ENCODE results near the gene ELAPOR1. TPM values are rescaled to one million over a fixed set of nuclear protein-coding genes. Genes with fewer than 3 reads are reported as not detected.
A peak's percentile ranks its signal among the peaks of the same experiment; 100 is the strongest.

The ELAPOR1 gene
- total RNA-seq, 2 donors from 2014 or later, result 9.4 to 10.2 TPM

DNA sequence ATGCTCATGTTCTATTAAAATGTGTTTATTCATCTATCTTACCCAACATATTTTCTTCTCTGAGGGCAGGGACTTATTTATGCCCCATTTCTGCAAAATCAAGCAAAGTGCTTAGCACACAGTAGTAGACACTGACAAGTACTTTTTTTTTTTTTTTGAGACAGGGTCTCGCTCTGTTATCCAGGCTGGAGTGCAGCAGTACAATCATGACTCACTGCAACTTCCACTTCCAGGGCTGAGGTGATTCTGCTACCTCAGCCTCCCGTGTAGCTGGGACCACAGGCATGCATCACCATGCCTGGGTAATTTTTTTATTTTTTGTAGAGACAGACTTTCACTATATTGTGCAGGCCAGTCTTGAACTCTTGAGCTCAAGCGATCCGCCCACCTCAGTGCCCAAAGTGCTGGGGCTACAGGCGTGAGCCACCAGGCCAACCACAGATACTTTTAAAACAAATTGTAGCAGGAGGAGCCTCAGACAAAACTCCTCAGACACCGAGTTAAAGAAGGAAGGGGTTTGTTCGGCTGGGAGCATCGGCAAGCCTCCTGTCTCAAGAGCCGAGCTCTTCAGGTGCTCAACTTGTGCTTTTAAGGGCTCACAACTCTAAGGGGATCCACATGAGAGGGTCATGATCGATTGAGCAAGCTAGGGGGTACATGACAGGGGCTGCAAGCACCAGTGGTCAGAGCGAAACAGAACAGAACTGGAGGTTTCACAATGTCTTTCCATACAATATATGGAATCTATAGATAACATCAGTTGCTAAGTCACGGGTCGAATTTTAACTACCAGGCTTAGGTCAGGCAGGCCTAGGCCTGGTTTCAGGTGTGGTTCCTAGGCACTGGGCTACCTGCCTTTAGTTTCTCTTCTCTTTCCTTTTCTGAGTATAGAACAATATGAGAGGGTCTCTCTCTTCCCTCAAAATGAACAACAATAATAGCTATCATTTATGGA is 29.1 kb upstream of the ELAPOR1 start:
- no peak overlapping the region for H3K4me3 Mint-ChIP-seq
- no peaks in the 10 kb centered on the region for H3K27me3 Mint-ChIP-seq (ENCODE audit: low read depth)
- H3K36me3 Mint-ChIP-seq (ENCODE audit: insufficient read depth in 2 of 2), result no peaks in the 10 kb centered on the region
- ATAC-seq (replicated peaks in 1 of 2) (peak; percentile 45 to 60), DNase-seq (no peak)
- H3K9me3 Mint-ChIP-seq, result no peaks in the 10 kb centered on the region
- no peak overlapping the region for H3K27ac Mint-ChIP-seq
- H3K4me1 Mint-ChIP-seq (ENCODE audit: low read depth), result peaks cover 19% of the 10 kb centered on the region

DNA sequence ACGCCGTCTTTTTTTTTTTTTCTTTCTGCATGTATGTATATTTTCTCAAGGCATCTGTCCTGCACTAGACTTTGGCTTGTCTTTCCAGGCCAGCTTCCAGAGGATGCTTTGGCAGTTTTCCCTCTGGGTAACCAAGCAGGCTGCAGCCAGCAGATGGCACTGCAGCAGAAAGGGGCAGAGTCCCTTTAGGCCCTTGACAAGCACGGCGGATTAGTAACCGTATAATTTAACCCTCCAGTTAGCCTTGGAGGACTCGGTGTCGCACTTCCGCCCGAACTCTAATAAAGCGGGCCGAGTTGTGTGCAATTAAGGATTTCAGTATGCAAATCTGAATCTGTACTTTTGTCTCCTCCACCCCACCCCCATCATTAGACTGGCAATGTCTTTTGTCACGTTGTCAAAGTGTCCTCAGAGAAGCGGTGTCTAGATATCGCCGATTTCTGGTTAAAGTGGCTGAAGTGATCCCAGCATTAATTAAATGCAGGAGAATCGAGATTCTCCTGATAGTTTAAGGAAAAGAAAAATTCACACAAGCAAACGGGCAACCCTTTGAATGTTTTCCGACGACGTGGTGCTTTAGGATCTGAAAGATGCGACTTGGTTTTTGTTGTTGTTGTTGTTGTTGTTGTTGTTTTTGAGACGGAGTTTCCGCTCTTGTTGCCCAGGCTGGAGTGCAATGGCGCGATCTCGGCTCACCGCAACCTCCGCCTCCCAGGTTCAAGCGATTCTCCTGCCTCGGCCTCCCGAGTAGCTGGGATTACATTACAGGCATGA is 24.5 kb upstream of the ELAPOR1 start:
- Mint-ChIP-seq H3K36me3 (ENCODE audit: insufficient read depth in 2 of 2) (peaks cover 4 to 6% of the 10 kb centered on the region in 2 donors), H3K27me3 (ENCODE audit: low read depth) (no peaks in the 10 kb centered on the region), H3K27ac (peak overlapping the region; percentile 87), H3K4me3 (peak overlapping the region; percentile 90 to 93), H3K9me3 (no peaks in the 10 kb centered on the region), H3K4me1 (ENCODE audit: low read depth) (peaks cover 44% of the 10 kb centered on the region)
- ATAC-seq (replicated peaks in 1 of 2), result no peak
- peak; percentile 27 to 64 for DNase-seq

DNA sequence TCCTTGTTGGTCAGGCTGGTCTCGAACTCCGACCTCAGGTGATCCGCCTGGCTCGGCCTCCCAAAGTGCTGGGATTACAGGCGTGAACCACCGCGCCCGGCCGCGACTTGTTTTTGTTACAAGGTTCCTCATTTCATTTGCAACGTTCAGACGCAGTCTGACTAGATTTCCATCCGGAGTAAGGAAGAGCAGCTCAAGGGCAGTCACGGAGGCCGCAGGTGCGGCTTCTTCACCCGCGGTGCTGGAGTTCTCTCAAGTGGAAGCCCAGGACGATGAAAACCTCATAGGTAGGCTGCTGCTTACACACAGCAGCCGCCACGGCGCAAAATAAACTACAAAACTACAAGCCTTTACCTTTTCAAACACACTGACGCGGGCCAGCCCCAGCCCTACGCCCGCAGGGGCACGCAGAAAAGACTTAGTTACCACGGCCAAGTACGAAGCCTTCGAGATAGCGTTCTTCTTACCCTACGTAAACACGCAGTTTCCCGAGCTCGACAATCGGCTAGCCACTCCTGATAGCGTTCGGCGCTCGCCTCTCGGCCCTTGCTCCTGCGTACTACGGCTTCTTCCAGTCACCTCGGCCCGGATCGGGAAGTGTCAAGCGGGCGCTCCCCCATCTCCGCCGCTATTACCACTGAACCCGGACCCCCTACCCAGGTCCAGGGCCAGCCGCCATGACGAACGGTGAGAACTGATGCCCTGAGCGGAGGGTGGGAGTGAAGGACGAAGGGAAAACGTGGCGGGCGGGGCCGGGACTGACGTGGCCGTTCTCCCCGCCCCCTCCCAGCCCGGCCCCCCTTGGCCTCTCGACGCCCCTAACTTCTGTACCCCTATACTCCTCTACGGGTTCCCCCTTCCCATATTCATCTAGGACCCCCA is 23.5 kb upstream of the ELAPOR1 start, which contains the start of gene TMEM167B:
TMEM167B (plus strand) TSS at position 569 of the 882 bp plus-strand sequence; CDS start at position 678, 109 bp downstream.
- Mint-ChIP-seq H3K36me3 (ENCODE audit: insufficient read depth in 2 of 2) (peaks cover 6 to 7% of the 10 kb centered on the region in 2 donors), H3K9me3 (no peaks in the 10 kb centered on the region), H3K4me3 (peak within 1 kb of the TSS; percentile 90 to 93), H3K27me3 (ENCODE audit: low read depth) (no peaks in the 10 kb centered on the region), H3K27ac (peak within 1 kb of the TSS; percentile 88), H3K4me1 (ENCODE audit: low read depth) (peaks cover 34% of the 10 kb centered on the region)
- DNase-seq (peak; percentile 87 to 93), ATAC-seq (replicated peaks in 1 of 2) (peak; percentile 96)

DNA sequence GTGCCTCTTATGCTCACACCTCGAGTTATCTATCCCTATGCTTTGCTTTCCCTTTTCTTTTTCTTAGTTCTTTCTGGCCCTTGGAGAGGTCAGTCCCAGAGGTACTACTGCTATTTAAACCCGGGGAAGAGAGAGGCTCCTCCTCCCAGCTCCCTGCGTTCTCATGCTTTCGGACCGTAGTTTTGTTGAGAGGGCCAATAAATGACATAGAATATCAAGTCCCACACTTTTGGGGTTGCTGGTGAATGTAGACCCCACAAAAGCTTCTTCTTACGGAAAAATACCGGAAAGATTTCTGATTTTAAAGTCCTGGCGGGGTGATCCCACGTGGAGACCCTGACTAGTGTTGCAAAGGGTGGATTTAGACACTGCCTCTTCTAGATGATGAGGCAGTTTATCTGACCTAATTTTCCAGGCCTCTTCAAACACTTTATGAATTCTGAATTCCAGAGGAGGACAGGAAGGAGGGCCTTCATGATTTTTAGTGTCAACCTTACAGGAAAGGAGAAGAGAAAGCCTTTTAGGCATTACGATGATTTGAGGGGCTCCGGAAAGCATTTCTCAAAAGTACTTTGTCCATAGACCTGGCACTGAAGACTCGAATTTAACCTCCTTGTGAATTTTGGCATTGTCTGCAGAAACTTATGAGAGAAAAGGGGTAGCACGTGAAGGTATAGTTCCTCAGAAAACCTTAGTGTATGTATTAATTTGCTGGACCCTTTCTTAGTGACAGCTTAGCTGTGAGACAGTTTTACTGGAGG is 22.7 kb upstream of the ELAPOR1 start:
- Mint-ChIP-seq H3K9me3 (no peaks in the 10 kb centered on the region), H3K36me3 (ENCODE audit: insufficient read depth in 2 of 2) (peaks cover 6 to 7% of the 10 kb centered on the region in 2 donors)
- no peak for DNase-seq

DNA sequence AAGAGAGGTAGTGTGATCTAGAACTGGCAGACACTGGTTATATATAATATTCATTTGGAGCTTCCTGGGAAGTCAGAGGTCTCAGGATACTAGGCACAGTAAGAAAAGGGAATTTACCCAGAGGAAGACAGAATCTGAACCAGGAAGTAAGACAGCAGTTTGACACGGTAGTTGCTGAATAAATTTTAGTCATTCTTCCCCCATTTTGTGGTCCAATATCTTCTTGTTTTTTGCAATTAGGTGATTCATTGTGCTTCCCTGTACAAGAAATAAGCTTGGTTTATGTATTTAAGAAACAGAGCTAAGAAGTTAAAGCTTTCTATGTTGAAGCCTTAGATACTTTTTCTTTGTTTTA is 22.1 kb upstream of the ELAPOR1 start:
- peaks cover 34% of the 10 kb centered on the region for H3K4me1 Mint-ChIP-seq (ENCODE audit: low read depth)
- no peaks in the 10 kb centered on the region for H3K9me3 Mint-ChIP-seq
- ATAC-seq (replicated peaks in 1 of 2), result peak in 1 of 2 donors; percentile 25
- peak overlapping the region; percentile 88 for H3K27ac Mint-ChIP-seq
- H3K4me3 Mint-ChIP-seq, result peak overlapping the region; percentile 90 to 93
- no peaks in the 10 kb centered on the region for H3K27me3 Mint-ChIP-seq (ENCODE audit: low read depth)
- H3K36me3 Mint-ChIP-seq (ENCODE audit: insufficient read depth in 2 of 2), result peaks cover 6 to 7% of the 10 kb centered on the region in 2 donors
- no peak for DNase-seq

More for the DNA sequence above, 22.7 kb upstream of the ELAPOR1 start:
- ATAC-seq (replicated peaks in 1 of 2), result peak; percentile 55 to 58
- no peaks in the 10 kb centered on the region for H3K27me3 Mint-ChIP-seq (ENCODE audit: low read depth)
- H3K27ac Mint-ChIP-seq, result peak overlapping the region; percentile 88
- peak overlapping the region; percentile 90 to 93 for H3K4me3 Mint-ChIP-seq
- H3K4me1 Mint-ChIP-seq (ENCODE audit: low read depth), result peaks cover 34% of the 10 kb centered on the region

DNA sequence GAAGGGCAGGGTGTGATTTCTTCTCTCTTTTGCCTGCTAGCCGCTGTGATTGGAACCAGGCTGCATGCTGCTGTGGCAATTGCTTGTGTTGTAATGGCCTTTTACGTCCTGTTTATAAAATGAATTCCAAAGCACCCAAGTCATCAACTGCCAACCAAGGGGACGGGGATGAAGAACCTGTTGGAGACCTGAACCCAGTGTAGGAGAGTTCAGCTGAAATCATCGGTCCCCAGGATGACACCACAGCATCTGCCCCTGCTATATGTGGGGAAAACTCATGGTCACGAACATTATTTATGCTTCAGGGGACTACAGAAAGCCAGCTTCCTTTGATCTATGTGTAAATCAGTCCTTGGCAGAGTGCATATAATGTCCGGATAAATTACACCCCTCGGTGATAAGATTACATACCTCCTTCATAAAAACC is 19.5 kb upstream of the ELAPOR1 start:
- ATAC-seq (replicated peaks in 1 of 2) (no peak), DNase-seq (no peak)
- H3K9me3 Mint-ChIP-seq, result no peaks in the 10 kb centered on the region

DNA sequence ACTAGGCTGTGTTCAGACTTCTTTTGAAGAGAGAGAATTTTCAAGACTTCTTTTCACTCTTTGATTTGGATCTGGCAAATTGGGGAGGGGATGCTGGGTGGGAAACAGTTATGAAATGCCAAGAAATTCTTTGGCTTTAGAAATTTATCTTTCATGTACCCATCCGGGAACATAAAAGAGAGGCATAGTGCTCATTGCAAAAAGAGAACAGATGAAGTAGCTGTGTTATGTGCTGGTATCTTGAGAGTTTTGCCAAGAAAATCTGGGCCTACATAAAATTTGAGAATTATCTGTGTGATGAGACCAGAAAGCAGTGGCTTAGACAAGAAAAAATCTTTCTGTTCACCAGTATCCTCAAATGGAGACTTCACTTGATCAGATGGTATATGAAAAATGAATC is 19.0 kb upstream of the ELAPOR1 start:
- Mint-ChIP-seq H3K9me3 (no peaks in the 10 kb centered on the region), H3K4me3 (no peak overlapping the region), H3K27me3 (ENCODE audit: low read depth) (no peaks in the 10 kb centered on the region), H3K4me1 (ENCODE audit: low read depth) (peaks cover 25% of the 10 kb centered on the region), H3K36me3 (ENCODE audit: insufficient read depth in 2 of 2) (peaks cover 6 to 7% of the 10 kb centered on the region in 2 donors), H3K27ac (no peak overlapping the region)
- no peak for ATAC-seq (replicated peaks in 1 of 2)
- no peak for DNase-seq

More for the DNA sequence above, 19.5 kb upstream of the ELAPOR1 start:
- no peak overlapping the region for H3K4me3 Mint-ChIP-seq
- peaks cover 29% of the 10 kb centered on the region for H3K4me1 Mint-ChIP-seq (ENCODE audit: low read depth)
- no peaks in the 10 kb centered on the region for H3K27me3 Mint-ChIP-seq (ENCODE audit: low read depth)
- H3K27ac Mint-ChIP-seq, result no peak overlapping the region
- H3K36me3 Mint-ChIP-seq (ENCODE audit: insufficient read depth in 2 of 2), result peaks cover 6 to 7% of the 10 kb centered on the region in 2 donors

DNA sequence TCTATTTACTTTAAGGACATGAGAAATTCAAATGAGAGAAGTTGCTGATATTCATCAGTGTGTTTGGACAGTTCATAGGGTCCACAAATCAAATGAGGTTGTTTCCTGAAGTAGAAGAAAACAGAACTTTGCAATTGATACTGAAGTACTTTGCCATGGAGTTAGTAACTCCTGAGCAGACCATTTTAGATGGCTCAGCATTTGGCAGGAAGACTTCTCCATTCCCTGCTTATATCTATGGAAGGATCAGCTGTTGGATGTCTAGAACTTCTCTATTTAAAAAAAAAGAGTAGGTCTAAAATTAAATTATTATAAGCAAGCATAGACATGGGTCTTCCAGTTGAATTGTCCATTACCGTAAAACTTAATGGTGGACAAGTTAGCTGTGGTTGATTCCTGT is 18.3 kb upstream of the ELAPOR1 start:
- DNase-seq (no peak), ATAC-seq (replicated peaks in 1 of 2) (no peak)
- Mint-ChIP-seq H3K4me1 (ENCODE audit: low read depth) (peaks cover 19% of the 10 kb centered on the region), H3K27me3 (ENCODE audit: low read depth) (no peaks in the 10 kb centered on the region), H3K27ac (peak overlapping the region; percentile 85), H3K36me3 (ENCODE audit: insufficient read depth in 2 of 2) (peaks cover 8 to 9% of the 10 kb centered on the region in 2 donors), H3K9me3 (no peaks in the 10 kb centered on the region), H3K4me3 (no peak overlapping the region)

DNA sequence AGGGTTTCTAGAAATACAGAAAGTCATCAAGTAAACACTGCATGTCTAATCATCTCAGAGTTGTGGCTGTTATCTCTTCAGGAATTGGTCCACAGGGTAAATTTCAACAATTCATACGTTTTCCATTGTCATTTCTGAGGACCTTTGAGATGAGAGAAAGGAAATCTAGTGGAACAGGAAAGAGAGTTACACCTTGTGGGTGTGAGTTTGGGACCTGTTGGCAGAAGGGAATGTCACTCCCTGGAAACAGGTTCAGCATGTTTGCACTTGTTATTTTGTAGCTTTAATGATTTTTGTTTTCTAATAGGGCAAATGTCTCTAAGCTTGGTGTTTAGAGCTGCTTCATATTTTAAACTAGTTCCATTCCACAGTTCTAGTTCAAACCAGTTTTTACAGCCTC is 17.8 kb upstream of the ELAPOR1 start:
- Mint-ChIP-seq H3K4me1 (ENCODE audit: low read depth) (peaks cover 23% of the 10 kb centered on the region), H3K4me3 (no peak overlapping the region), H3K9me3 (no peaks in the 10 kb centered on the region), H3K27me3 (ENCODE audit: low read depth) (no peaks in the 10 kb centered on the region), H3K36me3 (ENCODE audit: insufficient read depth in 2 of 2) (peaks cover 9 to 11% of the 10 kb centered on the region in 2 donors), H3K27ac (peak overlapping the region; percentile 28)
- no peak for ATAC-seq (replicated peaks in 1 of 2)
- DNase-seq, result no peak

DNA sequence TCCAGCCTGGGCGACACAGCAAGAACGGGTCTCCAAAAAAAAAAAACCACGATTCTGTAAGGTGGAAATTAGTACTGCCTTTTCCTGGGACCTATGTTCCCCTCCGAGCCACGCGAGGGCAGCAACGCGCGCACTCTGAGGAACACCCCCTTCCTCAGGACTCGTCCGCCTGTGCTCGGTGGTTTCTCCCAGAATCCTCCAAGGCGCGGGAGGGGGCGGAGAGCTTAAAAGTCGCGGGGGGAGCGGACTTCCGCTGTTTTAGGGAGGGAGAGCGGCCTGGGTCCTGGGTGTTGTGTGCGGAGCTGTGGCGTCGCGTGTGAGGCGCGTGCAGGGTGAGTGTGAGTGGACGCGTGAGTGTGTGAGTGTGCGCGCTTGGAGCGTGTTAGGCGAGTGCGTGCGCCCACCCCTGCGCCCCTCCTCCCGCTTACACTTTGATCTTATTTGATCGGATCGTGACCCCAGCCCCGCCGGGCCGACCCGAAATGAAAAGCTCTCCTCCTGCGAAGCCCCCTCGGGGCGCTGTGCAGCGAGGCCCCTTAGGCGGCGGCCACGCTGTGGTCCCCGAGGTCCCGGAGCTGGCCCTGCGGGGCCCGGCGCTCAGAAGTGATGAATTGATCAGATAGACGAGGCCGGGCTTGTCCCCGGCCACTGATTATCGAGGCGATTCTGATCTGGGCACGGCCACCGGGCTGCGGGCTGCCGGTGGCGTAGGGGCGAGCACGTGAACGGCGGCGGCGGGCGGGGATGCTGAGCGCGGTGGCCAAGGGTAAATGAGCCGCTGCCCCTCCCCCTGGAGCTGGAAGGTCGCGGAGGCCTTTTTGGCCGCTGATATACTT is 13.8 kb upstream of the ELAPOR1 start:
- H3K9me3 Mint-ChIP-seq, result no peaks in the 10 kb centered on the region
- peak overlapping the region; percentile 98 for H3K27ac Mint-ChIP-seq
- H3K4me3 Mint-ChIP-seq, result peak overlapping the region; percentile 97 to 100
- no peaks in the 10 kb centered on the region for H3K27me3 Mint-ChIP-seq (ENCODE audit: low read depth)
- peaks cover 17% of the 10 kb centered on the region for H3K4me1 Mint-ChIP-seq (ENCODE audit: low read depth)
- DNase-seq (peak; percentile 96 to 98), ATAC-seq (replicated peaks in 1 of 2) (peak; percentile 94 to 96)
- H3K36me3 Mint-ChIP-seq (ENCODE audit: insufficient read depth in 2 of 2), result peaks cover 2 to 7% of the 10 kb centered on the region in 2 donors

All from activated T-cell treated with anti-CD3 and anti-CD28 coated beads, Interleukin-2, amount 50 U/mL, for 72 hours (primary cell).